Ovary (tissue), 3 donors: ENCODE measurements around the gene LRFN2.

Experiments
- CTCF ChIP-seq, 3 donors: fragments of 450-650 bp in 2 of 3; fragments of 200-600 bp in 1 of 3; IDR thresholded peaks; one replicate each; pipeline versions ENCODE4 v1.5.1 to v1.8.0; 2016 to 2022; ENCODE audit warnings: antibody characterized with exemption in 3 of 3, mild to moderate bottlenecking in 1 of 3
- POLR2A ChIP-seq: fragments of 450-650 bp; IDR thresholded peaks from one replicate; pipeline ENCODE4 v1.6.1; 2017; ENCODE audit warnings: antibody characterized with exemption, mild to moderate bottlenecking, moderate library complexity
- donor health status: DM: no; HTN: no; CAD: no.

GRCh38 chr6:40425192-40425919 lies 161.8 kb downstream of the LRFN2 start:
- TF ChIP-seq CTCF (IDR thresholded peaks at IDR 0.05) (no peak), POLR2A (no peak)
